Osteoblast (primary cell): ENCODE measurements around the gene CTR9. TPM values are rescaled to one million over a fixed set of nuclear protein-coding genes. Genes with fewer than 3 reads are reported as not detected.

ENCODE experiments used
- DNase-seq: peaks from one replicate; pipeline ENCODE4 v3.0.0; 2011; ENCODE audit warnings: low spot score, mixed read lengths; ENCODE audit not compliant: insufficient read length; ENCODE audit errors: missing footprints
- H2AFZ ChIP-seq: 2 replicates; pipeline ENCODE4 v1.6.0; 2011; ENCODE audit warnings: mild to moderate bottlenecking, low read length
- H3K27ac ChIP-seq: 2 replicates; pipeline ENCODE4 v1.5.1; 2011; ENCODE audit warnings: mild to moderate bottlenecking, low read depth, low read length, moderate library complexity
- H3K27me3 ChIP-seq: 2 replicates; pipeline ENCODE4 v1.6.0; 2012; ENCODE audit warnings: mild to moderate bottlenecking, control low read depth, inconsistent platforms, low read length, moderate library complexity; ENCODE audit not compliant: insufficient read depth
- H3K36me3 ChIP-seq: 2 replicates; pipeline ENCODE4 v1.5.1; 2011; ENCODE audit warnings: mild to moderate bottlenecking, low read length, control low read depth, moderate library complexity; ENCODE audit not compliant: insufficient read depth
- H3K4me1 ChIP-seq: 2 replicates; pipeline ENCODE4 v1.5.1; 2011; ENCODE audit warnings: mild to moderate bottlenecking, low read length, control low read depth, moderate library complexity; ENCODE audit not compliant: insufficient read depth
- H3K4me2 ChIP-seq: 2 replicates; pipeline ENCODE4 v1.6.0; 2011; ENCODE audit warnings: mild to moderate bottlenecking, low read length; ENCODE audit not compliant: insufficient read depth
- H3K4me3 ChIP-seq: fragments of 200-600 bp; sonication (generic); 3 replicates; pipeline ENCODE4 v1.5.1; 2012; ENCODE audit warnings: mild to moderate bottlenecking, low read length, inconsistent platforms; ENCODE audit not compliant: insufficient read depth
- H3K79me2 ChIP-seq: 2 replicates; pipeline ENCODE4 v1.6.0; 2012; ENCODE audit warnings: mild to moderate bottlenecking, low read length, control low read depth, inconsistent platforms; ENCODE audit not compliant: insufficient read depth
- H3K9me3 ChIP-seq: 2 replicates; pipeline ENCODE4 v1.5.1; 2011; ENCODE audit warnings: low read depth, low read length, control low read depth
- H4K20me1 ChIP-seq: 2 replicates; pipeline ENCODE4 v1.6.0; 2012; ENCODE audit warnings: mild to moderate bottlenecking, low read length, control low read depth; ENCODE audit not compliant: insufficient read depth
- total RNA-seq: library from RNA; depleted of rRNA; stranded (reverse); fragments of >200 nt; gene quantifications from 2 replicates; pipeline ENCODE4 v1.2.3, GENCODE V29; 2012
- TF ChIP-seq, protein P1 (sequence below): IDR thresholded peaks from 2 replicates; pipeline ENCODE4 v1.5.1; 2011; ENCODE audit warnings: mild to moderate bottlenecking, low read depth, low read length, moderate library complexity; ENCODE audit errors: extremely low read depth

The CTR9 gene
- total RNA-seq, 1 donor = 25.0 TPM

DNA sequence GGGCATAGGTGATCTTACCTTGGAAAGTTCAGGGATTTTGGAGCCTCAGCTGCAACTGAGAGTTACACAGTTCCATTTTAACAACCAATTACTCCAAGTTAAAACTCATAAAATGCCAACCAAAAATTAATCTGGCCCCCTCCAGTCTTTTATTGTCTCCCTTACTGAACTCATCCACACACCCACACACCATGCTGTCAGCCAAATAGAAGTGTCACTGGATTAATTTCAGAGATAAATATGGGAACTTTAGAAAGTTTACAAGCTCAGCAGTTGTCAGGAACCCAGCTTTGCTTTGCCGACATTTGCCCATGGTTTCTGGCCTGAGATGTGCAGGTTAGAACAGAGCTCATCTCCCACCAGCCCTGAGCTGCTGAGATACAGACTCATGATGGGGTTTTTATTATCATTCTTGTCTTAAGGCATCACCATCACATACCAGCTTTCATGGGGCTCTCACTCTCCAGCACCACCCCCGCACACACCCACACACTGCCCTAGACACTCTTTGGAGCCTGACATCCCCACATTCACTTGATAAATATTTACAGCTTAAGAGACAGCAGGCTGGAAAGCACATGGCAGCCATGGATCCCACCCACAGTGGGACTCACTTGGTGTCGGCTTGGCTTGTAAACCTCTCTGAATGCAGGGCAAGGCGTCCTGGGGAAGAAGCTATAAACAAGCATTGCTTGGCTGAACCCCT is 23.7 kb upstream of the CTR9 start:
- H3K4me3 ChIP-seq = no peak overlapping the region
- no peaks in the 10 kb centered on the region for H4K20me1 ChIP-seq
- peak overlapping the region; percentile 39 for H3K4me2 ChIP-seq
- H3K27me3 ChIP-seq = peaks cover 2% of the 10 kb centered on the region
- H3K4me1 ChIP-seq = peaks cover 33% of the 10 kb centered on the region
- H3K79me2 ChIP-seq = no peaks in the 10 kb centered on the region
- H3K36me3 ChIP-seq = no peaks in the 10 kb centered on the region
- no peak overlapping the region for H2AFZ ChIP-seq
- no peaks in the 10 kb centered on the region for H3K9me3 ChIP-seq
- TF ChIP-seq, protein P1, sequence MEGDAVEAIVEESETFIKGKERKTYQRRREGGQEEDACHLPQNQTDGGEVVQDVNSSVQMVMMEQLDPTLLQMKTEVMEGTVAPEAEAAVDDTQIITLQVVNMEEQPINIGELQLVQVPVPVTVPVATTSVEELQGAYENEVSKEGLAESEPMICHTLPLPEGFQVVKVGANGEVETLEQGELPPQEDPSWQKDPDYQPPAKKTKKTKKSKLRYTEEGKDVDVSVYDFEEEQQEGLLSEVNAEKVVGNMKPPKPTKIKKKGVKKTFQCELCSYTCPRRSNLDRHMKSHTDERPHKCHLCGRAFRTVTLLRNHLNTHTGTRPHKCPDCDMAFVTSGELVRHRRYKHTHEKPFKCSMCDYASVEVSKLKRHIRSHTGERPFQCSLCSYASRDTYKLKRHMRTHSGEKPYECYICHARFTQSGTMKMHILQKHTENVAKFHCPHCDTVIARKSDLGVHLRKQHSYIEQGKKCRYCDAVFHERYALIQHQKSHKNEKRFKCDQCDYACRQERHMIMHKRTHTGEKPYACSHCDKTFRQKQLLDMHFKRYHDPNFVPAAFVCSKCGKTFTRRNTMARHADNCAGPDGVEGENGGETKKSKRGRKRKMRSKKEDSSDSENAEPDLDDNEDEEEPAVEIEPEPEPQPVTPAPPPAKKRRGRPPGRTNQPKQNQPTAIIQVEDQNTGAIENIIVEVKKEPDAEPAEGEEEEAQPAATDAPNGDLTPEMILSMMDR = no peak
- DNase-seq = no peak
- H3K27ac ChIP-seq = no peak overlapping the region

DNA sequence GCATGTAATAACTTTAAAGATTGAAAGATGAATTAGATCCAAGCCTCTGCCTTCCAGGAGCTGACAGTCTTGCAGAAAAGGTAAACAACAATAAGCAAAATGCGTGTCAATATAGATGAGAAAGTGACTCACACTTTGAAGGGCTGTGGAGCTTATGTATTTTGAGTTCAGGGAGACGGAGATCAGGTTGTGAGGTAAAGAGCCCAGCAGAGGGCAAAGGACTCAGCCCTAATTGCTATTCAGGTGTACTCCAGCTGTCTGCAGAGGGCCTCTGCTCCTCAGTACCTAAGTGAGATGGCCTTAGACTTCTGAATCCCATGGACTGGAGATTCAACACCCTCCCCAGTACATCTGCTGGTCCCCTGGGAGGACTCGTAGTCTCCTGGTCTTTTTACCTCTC is 22.9 kb upstream of the CTR9 start:
- Histone ChIP-seq H3K9me3 (no peaks in the 10 kb centered on the region), H3K36me3 (no peaks in the 10 kb centered on the region), H4K20me1 (no peaks in the 10 kb centered on the region), H3K4me3 (no peak overlapping the region), H3K27ac (no peak overlapping the region), H3K79me2 (no peaks in the 10 kb centered on the region), H3K27me3 (peaks cover 2% of the 10 kb centered on the region), H3K4me1 (peaks cover 33% of the 10 kb centered on the region), H2AFZ (no peak overlapping the region), H3K4me2 (no peak overlapping the region)
- DNase-seq = no peak
- TF ChIP-seq, protein P1 = no peak

- Histone ChIP-seq H3K4me3 (no peak overlapping the region), H2AFZ (no peak overlapping the region), H4K20me1 (no peaks in the 10 kb centered on the region), H3K27ac (peak overlapping the region; percentile 24), H3K27me3 (peaks cover under 1% of the 10 kb centered on the region), H3K4me2 (peak overlapping the region; percentile 50), H3K36me3 (no peaks in the 10 kb centered on the region), H3K9me3 (no peaks in the 10 kb centered on the region), H3K79me2 (no peaks in the 10 kb centered on the region), H3K4me1 (peaks cover 33% of the 10 kb centered on the region)
- TF ChIP-seq, protein P1 = no peak
- no peak for DNase-seq
Measured at GRCh38 chr11:10728789-10729472, 22.1 kb upstream of the CTR9 start.

- Histone ChIP-seq H3K27me3 (no peaks in the 10 kb centered on the region), H2AFZ (no peak overlapping the region), H3K4me1 (peaks cover 33% of the 10 kb centered on the region), H3K4me3 (no peak overlapping the region), H3K27ac (no peak overlapping the region), H3K79me2 (no peaks in the 10 kb centered on the region), H3K36me3 (no peaks in the 10 kb centered on the region), H4K20me1 (no peaks in the 10 kb centered on the region), H3K9me3 (no peaks in the 10 kb centered on the region), H3K4me2 (no peak overlapping the region)
- no peak for DNase-seq
- TF ChIP-seq, protein P1 = no peak
Measured at GRCh38 chr11:10730151-10730550, 20.9 kb upstream of the CTR9 start.
